ENCODE measurements around the gene GADD45A.

Gene GADD45A

DNA sequence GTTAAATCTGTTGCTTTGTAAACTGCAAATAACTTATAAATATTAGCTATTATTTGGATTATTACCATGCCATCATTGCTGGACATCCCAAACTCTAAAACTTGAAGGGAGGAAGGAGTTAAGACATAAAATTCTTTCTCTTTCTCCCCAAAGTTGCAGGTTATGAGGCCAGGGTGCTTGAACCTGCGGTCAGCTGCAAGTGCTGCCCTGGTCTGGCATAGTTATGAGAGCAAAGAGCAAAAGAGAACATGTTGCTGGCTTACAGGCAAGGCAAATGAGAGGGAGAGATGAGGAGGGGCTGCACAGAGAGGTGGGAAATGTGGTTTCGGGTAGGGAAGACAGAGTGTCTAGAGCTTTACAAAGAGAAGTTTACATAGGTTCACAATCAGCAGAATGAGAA, 30.8 kb downstream of the GADD45A start:
- TF ChIP-seq SIN3A (IDR thresholded peaks at IDR 0.05; ENCODE audit: borderline replicate concordance, insufficient read depth, low read length) (no peak), TAF1 (IDR thresholded peaks at IDR 0.05; ENCODE audit: borderline replicate concordance, insufficient read depth, low read length) (no peak), POLR2AphosphoS5 (IDR thresholded peaks at IDR 0.05; ENCODE audit: low read depth, low read length) (no peak), REST (IDR thresholded peaks at IDR 0.05; ENCODE audit: insufficient read depth in 1 of 2, low read depth in 2 of 2, low read length in 2 of 2) (no peak), FOXP2 (optimal IDR thresholded peaks at IDR 0.05; ENCODE audit: borderline replicate concordance, extremely low read depth, extremely low read length, insufficient read depth) (no peak)

DNA sequence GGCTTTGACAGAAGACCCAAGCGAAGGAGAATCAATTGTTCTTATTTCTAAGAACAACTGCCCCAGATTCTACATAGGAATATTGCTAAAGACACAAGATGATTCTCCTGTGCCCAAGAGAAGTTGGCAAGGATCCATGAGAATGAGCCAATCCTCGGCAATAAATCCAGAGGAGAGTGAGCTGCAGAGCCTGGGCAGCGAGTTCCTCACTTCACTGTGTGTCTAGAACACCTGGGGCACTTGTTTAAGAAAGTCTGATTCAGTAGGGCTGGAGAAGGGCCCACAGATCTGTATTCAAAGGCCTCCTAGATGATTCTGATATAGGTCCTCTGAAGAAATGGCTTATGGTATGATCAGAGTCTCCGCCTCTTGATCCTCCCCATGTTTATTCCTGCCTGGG, 31.8 kb downstream of the GADD45A start:
- TF ChIP-seq FOXP2 (optimal IDR thresholded peaks at IDR 0.05; ENCODE audit: borderline replicate concordance, extremely low read depth, extremely low read length, insufficient read depth) (no peak), POLR2AphosphoS5 (IDR thresholded peaks at IDR 0.05; ENCODE audit: low read depth, low read length) (no peak), SIN3A (IDR thresholded peaks at IDR 0.05; ENCODE audit: borderline replicate concordance, insufficient read depth, low read length) (no peak), TAF1 (IDR thresholded peaks at IDR 0.05; ENCODE audit: borderline replicate concordance, insufficient read depth, low read length) (no peak)

DNA sequence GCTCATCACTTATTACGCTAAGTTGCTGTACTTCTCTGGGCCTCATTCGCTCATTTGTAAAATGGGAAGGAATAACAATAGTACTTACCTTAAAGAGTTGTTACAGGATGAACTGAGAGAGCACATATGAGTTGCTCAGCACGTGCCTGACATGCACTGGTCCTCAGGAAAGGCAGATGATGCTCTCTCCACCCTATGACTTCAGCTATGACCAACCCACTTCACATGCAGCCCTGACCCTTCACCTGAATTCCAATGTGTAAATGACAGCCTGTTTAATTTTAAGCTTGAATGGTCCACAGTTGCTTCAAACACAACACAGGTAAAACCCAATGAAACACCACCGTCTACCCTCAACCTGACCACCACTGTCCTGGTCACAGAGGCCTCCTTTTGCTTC, 32.9 kb downstream of the GADD45A start:
- TF ChIP-seq POLR2AphosphoS5 (IDR thresholded peaks at IDR 0.05; ENCODE audit: low read depth, low read length) (no peak), TAF1 (IDR thresholded peaks at IDR 0.05; ENCODE audit: borderline replicate concordance, insufficient read depth, low read length) (no peak), SIN3A (IDR thresholded peaks at IDR 0.05; ENCODE audit: borderline replicate concordance, insufficient read depth, low read length) (no peak), REST (IDR thresholded peaks at IDR 0.05; ENCODE audit: insufficient read depth in 1 of 2, low read depth in 2 of 2, low read length in 2 of 2) (no peak), FOXP2 (optimal IDR thresholded peaks at IDR 0.05; ENCODE audit: borderline replicate concordance, extremely low read depth, extremely low read length, insufficient read depth) (no peak)

DNA sequence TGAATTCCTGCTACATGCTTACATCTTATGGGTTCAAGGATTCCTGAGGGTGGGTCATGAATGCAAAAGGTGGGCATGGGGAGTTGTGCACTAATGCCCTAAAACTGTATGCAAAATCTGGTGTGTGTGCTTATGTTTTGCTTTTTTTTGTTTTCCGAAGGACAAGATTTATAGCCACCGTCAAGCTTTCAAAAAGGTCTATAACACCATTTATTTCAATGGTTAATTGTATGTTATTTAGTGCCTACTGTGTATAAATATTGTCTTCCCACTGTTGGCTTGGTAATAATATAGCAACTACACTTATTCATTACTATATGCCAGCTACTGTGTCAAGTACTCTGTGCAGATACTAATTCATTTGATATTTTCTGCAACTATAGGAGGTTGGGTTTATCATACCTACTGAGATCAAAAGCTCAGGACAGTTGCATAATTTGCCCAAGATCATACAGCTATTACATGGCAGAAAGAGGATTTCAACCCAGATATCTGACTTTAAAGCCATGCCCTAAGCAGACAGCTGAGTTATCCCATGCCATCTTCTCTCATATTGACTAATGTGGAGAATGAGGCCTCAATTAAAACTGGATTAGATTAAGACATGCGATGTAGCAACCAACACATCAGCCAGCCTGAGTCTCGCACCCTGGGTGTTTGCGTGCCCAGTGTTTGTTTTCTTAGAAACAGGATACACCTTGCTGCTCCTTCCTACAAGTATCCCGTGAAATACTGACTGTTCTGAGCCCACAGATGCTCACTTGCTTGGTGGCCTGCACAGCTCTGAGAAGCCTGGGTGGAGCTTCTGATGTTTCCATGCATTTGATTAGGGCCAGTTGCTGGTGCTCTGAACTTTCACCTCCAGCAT, 34.6 kb downstream of the GADD45A start:
- TF ChIP-seq SIN3A (IDR thresholded peaks at IDR 0.05; ENCODE audit: borderline replicate concordance, insufficient read depth, low read length), result no peak
- TF ChIP-seq REST (IDR thresholded peaks at IDR 0.05; ENCODE audit: insufficient read depth in 1 of 2, low read depth in 2 of 2, low read length in 2 of 2), result no peak
- TF ChIP-seq FOXP2 (optimal IDR thresholded peaks at IDR 0.05; ENCODE audit: borderline replicate concordance, extremely low read depth, extremely low read length, insufficient read depth), result no peak
- TF ChIP-seq POLR2AphosphoS5 (IDR thresholded peaks at IDR 0.05; ENCODE audit: low read depth, low read length), result no peak
- no peak for TF ChIP-seq TAF1 (IDR thresholded peaks at IDR 0.05; ENCODE audit: borderline replicate concordance, insufficient read depth, low read length)

- TF ChIP-seq SIN3A (IDR thresholded peaks at IDR 0.05; ENCODE audit: borderline replicate concordance, insufficient read depth, low read length) (no peak), FOXP2 (optimal IDR thresholded peaks at IDR 0.05; ENCODE audit: borderline replicate concordance, extremely low read depth, extremely low read length, insufficient read depth) (no peak), POLR2AphosphoS5 (IDR thresholded peaks at IDR 0.05; ENCODE audit: low read depth, low read length) (no peak), TAF1 (IDR thresholded peaks at IDR 0.05; ENCODE audit: borderline replicate concordance, insufficient read depth, low read length) (no peak)
Measured at GRCh38 chr1:67721112-67721511, 36.1 kb downstream of the GADD45A start.

Data from PFSK-1 (cell line).